HepG2 (cell line): Measurements from ENCODE around the gene ZNFX1. TPM values are rescaled to one million over a fixed set of nuclear protein-coding genes. Genes with fewer than 3 reads are reported as not detected.

Experiments
- ATAD3A ChIP-seq: sonication (generic); formaldehyde crosslinking; IDR thresholded peaks from 2 replicates; pipeline ENCODE4 v1.4.0; 2020; ENCODE audit warnings: missing genetic modification reagents
- MBD4 ChIP-seq: IDR thresholded peaks from 2 replicates; pipeline ENCODE4 v1.6.1; 2012; ENCODE audit warnings: low read length, inconsistent platforms, borderline replicate concordance
- POLR2AphosphoS5 ChIP-seq: IDR thresholded peaks from 2 replicates; pipeline ENCODE4 v1.6.1; 2012; ENCODE audit warnings: low read depth, low read length
- ZNF12 ChIP-seq: sonication (generic); formaldehyde crosslinking; IDR thresholded peaks from 2 replicates; pipeline ENCODE4 v1.5.0; 2020; ENCODE audit warnings: missing genetic modification reagents
- ZNF296 ChIP-seq: sonication (generic); formaldehyde crosslinking; conservative IDR thresholded peaks from 2 replicates; pipeline ENCODE4 v1.5.0; 2020; ENCODE audit warnings: mild to moderate bottlenecking, missing genetic modification reagents
- ZNF501 ChIP-seq: sonication (generic); formaldehyde crosslinking; IDR thresholded peaks from 2 replicates; pipeline ENCODE4 v1.5.1; 2020; ENCODE audit warnings: mild to moderate bottlenecking, moderate library complexity, missing genetic modification reagents
- ZNF556 ChIP-seq: sonication (generic); formaldehyde crosslinking; IDR thresholded peaks from 2 replicates; pipeline ENCODE4 v1.4.0; 2020; ENCODE audit warnings: mild to moderate bottlenecking, missing genetic modification reagents, borderline replicate concordance
- ZNF652 ChIP-seq: IDR thresholded peaks from 2 replicates; pipeline ENCODE4 v1.6.1; 2016; ENCODE audit warnings: low read depth, borderline replicate concordance
- ZNF720 ChIP-seq: sonication (generic); formaldehyde crosslinking; IDR thresholded peaks from 2 replicates; pipeline ENCODE4 v1.4.0; 2020; ENCODE audit warnings: missing genetic modification reagents
- ZNF883 ChIP-seq: sonication (generic); formaldehyde crosslinking; IDR thresholded peaks from 2 replicates; pipeline ENCODE4 v1.5.1; 2020; ENCODE audit warnings: mild to moderate bottlenecking, missing genetic modification reagents; ENCODE audit errors: not compliant biosample characterization
- polyA plus RNA-seq, 8 experiments: library from polyadenylated mRNA; depleted of rRNA in 3 of 8; stranded (reverse) in 7 of 8; unstranded in 1 of 8; fragments of >200 nt; fragmentation: Illumina TruSeq in 4 of 8; extraction: Trizol in 4 of 8; gene quantifications; 2 replicates each; pipeline versions ENCODE4 v1.2.1 to v1.2.3, GENCODE V29; 2011 to 2016; ENCODE audit warnings: low read depth in 4 of 8, missing spikeins in 1 of 8, mixed read lengths in 1 of 8; ENCODE audit not compliant: insufficient read depth in 1 of 8
- total RNA-seq, 5 experiments: library from RNA; depleted of rRNA; stranded (reverse); fragments of >200 nt; fragmentation: Illumina TruSeq; extraction: Trizol; gene quantifications; 2 replicates each; pipeline ENCODE4 v1.2.3, GENCODE V29; 2016; ENCODE audit warnings: low read depth in 1 of 5
- TF ChIP-seq, protein P1 (sequence below): sonication (generic); formaldehyde crosslinking; IDR thresholded peaks from 2 replicates; pipeline ENCODE4 v1.4.0; 2020; ENCODE audit warnings: missing genetic modification reagents
- TF ChIP-seq, protein P2 (sequence below): sonication (generic); formaldehyde crosslinking; IDR thresholded peaks from 2 replicates; pipeline ENCODE4 v1.8.1; 2023; ENCODE audit warnings: mild to moderate bottlenecking, missing genetic modification reagents
- TF ChIP-seq, protein P3 (sequence below), 2 experiments: sonication (generic) in 1 of 2; formaldehyde crosslinking in 1 of 2; IDR thresholded peaks; 2 replicates each; pipeline versions ENCODE4 v1.4.0 to v1.6.1; 2018 to 2020; ENCODE audit warnings: missing genetic modification reagents in 2 of 2, borderline replicate concordance in 1 of 2, low read depth in 1 of 2, mild to moderate bottlenecking in 1 of 2, missing biosample characterization in 1 of 2

The ZNFX1 gene
- total and polyA plus RNA-seq, 2 of the 13 experiments (the other 11 are each of a cell fraction or from before 2014, with no cell fraction given): 2.9 to 11.1 TPM

DNA sequence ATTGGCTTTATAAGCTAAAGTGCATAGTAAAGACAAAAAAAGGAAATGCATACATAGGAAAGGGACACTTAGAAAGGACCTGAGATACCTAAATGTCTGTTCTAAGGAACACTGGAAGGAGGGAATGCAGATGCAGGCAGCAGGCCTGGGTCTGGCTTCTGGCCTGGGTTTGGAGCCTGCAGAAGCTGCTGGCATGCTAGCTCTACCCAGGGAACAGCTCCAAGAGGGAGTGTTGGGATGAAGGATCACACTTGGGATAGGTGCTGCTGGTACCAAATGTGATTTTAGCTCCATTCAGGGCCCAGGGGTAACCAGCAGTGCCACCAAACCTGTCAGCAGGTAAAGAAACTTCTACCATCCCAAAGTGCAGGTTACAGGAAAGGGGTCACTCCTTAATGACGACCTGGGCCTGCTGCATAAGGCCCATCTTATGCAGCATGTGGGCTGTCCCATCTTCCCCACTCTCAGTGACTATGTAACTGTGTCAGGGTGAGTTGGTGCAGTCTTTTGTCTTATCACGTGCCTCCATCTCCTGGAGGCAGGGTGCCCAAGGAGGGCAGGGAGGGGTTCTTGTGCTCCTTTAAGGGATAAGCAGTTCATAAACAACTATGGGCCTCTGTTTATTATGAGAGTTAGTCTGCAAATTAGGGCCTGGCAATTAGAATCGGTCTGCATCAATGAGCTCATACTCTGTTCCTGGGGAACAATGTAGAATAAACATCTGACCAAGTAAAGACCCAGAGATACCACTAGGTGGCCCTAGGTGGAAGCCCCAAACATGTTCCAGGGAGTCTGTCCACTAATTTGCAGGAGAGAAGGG is 31.7 kb downstream of the ZNFX1 start (continued):
- TF ChIP-seq ZNF501 (CRISPR knock-in tag) (no peak), ZNF652 (CRISPR knock-in tag) (no peak), MBD4 (no peak; the same call in 1 of the 2 replicates), ZNF883 (CRISPR knock-in tag) (no peak), ZNF12 (CRISPR knock-in tag) (no peak), ATAD3A (no peak), ZNF720 (no peak), ZNF296 (no peak), POLR2AphosphoS5 (peak; percentile 25), ZNF556 (CRISPR knock-in tag) (no peak)
- TF ChIP-seq, protein P1, sequence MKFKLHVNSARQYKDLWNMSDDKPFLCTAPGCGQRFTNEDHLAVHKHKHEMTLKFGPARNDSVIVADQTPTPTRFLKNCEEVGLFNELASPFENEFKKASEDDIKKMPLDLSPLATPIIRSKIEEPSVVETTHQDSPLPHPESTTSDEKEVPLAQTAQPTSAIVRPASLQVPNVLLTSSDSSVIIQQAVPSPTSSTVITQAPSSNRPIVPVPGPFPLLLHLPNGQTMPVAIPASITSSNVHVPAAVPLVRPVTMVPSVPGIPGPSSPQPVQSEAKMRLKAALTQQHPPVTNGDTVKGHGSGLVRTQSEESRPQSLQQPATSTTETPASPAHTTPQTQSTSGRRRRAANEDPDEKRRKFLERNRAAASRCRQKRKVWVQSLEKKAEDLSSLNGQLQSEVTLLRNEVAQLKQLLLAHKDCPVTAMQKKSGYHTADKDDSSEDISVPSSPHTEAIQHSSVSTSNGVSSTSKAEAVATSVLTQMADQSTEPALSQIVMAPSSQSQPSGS: 0 out of 2 replicates have a peak, but pooled peaks have one; percentile 19
- TF ChIP-seq, protein P2, sequence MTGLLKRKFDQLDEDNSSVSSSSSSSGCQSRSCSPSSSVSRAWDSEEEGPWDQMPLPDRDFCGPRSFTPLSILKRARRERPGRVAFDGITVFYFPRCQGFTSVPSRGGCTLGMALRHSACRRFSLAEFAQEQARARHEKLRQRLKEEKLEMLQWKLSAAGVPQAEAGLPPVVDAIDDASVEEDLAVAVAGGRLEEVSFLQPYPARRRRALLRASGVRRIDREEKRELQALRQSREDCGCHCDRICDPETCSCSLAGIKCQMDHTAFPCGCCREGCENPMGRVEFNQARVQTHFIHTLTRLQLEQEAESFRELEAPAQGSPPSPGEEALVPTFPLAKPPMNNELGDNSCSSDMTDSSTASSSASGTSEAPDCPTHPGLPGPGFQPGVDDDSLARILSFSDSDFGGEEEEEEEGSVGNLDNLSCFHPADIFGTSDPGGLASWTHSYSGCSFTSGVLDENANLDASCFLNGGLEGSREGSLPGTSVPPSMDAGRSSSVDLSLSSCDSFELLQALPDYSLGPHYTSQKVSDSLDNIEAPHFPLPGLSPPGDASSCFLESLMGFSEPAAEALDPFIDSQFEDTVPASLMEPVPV (CRISPR knock-in tag): peak; percentile 41; the same call in 1 of the 2 replicates
- TF ChIP-seq, protein P3, sequence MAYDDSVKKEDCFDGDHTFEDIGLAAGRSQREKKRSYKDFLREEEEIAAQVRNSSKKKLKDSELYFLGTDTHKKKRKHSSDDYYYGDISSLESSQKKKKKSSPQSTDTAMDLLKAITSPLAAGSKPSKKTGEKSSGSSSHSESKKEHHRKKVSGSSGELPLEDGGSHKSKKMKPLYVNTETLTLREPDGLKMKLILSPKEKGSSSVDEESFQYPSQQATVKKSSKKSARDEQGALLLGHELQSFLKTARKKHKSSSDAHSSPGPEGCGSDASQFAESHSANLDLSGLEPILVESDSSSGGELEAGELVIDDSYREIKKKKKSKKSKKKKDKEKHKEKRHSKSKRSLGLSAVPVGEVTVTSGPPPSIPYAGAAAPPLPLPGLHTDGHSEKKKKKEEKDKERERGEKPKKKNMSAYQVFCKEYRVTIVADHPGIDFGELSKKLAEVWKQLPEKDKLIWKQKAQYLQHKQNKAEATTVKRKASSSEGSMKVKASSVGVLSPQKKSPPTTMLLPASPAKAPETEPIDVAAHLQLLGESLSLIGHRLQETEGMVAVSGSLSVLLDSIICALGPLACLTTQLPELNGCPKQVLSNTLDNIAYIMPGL (CRISPR knock-in tag; IDR thresholded peaks at IDR 0.05; ENCODE audit: borderline replicate concordance in 1 of 2, low read depth in 1 of 2): 0 out of 4 replicates have a peak, but pooled peaks of 1 of the 2 experiments have one; percentile 27
